Peyer's patch (tissue), 4 donors: ENCODE results near the gene SMIM14. TPM values are rescaled to one million over a fixed set of nuclear protein-coding genes. Genes with fewer than 3 reads are reported as not detected.
"Not testable (repeated sequence)": the region's sequence is repeated elsewhere in the genome, so short reads cannot be mapped to it uniquely, and the experiment has no call there.

Experiments used
- DNase-seq, 3 donors: peaks; one replicate each; pipeline ENCODE4 v3.0.0-alpha.2; 2017 to 2019
- H3K27ac ChIP-seq, 4 donors: fragments of 200-600 bp; sonication (generic); one replicate each; pipeline ENCODE4 v1.5.1; 2016 to 2019
- H3K27me3 ChIP-seq, 2 donors: fragments of 200-600 bp; sonication (generic); one replicate each; pipeline ENCODE4 v1.5.1; 2019
- H3K36me3 ChIP-seq, 3 donors: fragments of 200-600 bp; sonication (generic); one replicate each; pipeline ENCODE4 v1.5.1; 2016 to 2019
- H3K4me1 ChIP-seq, 4 donors: fragments of 200-600 bp; sonication (generic); one replicate each; pipeline ENCODE4 v1.5.1; 2016 to 2019
- H3K4me3 ChIP-seq, 4 donors: fragments of 200-600 bp; sonication (generic); 1 replicate in 3 of 4; 2 replicates in 1 of 4; pipeline ENCODE4 v1.5.1; 2016 to 2019; ENCODE audit warnings: mild to moderate bottlenecking in 1 of 4
- H3K9me3 ChIP-seq, 4 donors: fragments of 200-600 bp; sonication (generic); one replicate each; pipeline ENCODE4 v1.5.1; 2016 to 2019; ENCODE audit warnings: mild to moderate bottlenecking in 1 of 4
- CTCF ChIP-seq, 6 experiments: fragments of 450-650 bp in 4 of 6; fragments of 200-600 bp in 2 of 6; sonication (generic) in 1 of 6; IDR thresholded peaks; one replicate each; pipeline ENCODE4 v1.5.1; 2017 to 2019; ENCODE audit warnings: antibody characterized with exemption in 6 of 6, mild to moderate bottlenecking in 3 of 6, moderate library complexity in 1 of 6
- POLR2A ChIP-seq, 2 donors: fragments of 450-650 bp; IDR thresholded peaks; one replicate each; pipeline ENCODE4 v1.5.1; 2017; ENCODE audit warnings: antibody characterized with exemption in 2 of 2, mild to moderate bottlenecking in 2 of 2, moderate library complexity in 2 of 2
- total RNA-seq, 4 donors: library from RNA; depleted of rRNA; stranded (reverse); fragments of >200 nt; gene quantifications; one replicate each; pipeline ENCODE4 v1.1.0, GENCODE V29; 2016

The SMIM14 gene
- total RNA-seq, 4 donors from 2014 or later, result 27.7 to 49.6 (median 39.8) TPM

- Histone ChIP-seq H3K9me3 (no peaks in the 10 kb centered on the region), H3K4me3 (no peak overlapping the region), H3K36me3 (peaks cover 0 to 1% (median 0%) of the 10 kb centered on the region in 3 donors), H3K27ac (no peak overlapping the region), H3K4me1 (peaks cover 0 to 4% (median 0%) of the 10 kb centered on the region in 4 donors), H3K27me3 (no peaks in the 10 kb centered on the region)
- TF ChIP-seq CTCF (IDR thresholded peaks at IDR 0.05) (no peak), POLR2A (IDR thresholded peaks at IDR 0.05) (no peak)
- no peak for DNase-seq
These were observed 90.1 kb downstream of the SMIM14 start for GRCh38 chr4:39548425-39549067.

- Histone ChIP-seq H3K9me3 (no peaks in the 10 kb centered on the region), H3K27ac (peak overlapping the region in 2 of 4 donors; percentile 42 to 58), H3K4me1 (peaks cover 0 to 15% (median 0%) of the 10 kb centered on the region in 4 donors), H3K27me3 (no peaks in the 10 kb centered on the region), H3K4me3 (no peak overlapping the region), H3K36me3 (no peaks in the 10 kb centered on the region)
- TF ChIP-seq CTCF (IDR thresholded peaks at IDR 0.05), result no peak
- no peak for TF ChIP-seq POLR2A (IDR thresholded peaks at IDR 0.05)
- no peak for DNase-seq
These were observed 93.9 kb downstream of the SMIM14 start for GRCh38 chr4:39544580-39545315.

GRCh38 chr4:39544080-39544479, 94.6 kb downstream of the SMIM14 start:
- not testable (repeated sequence) for H3K4me3 ChIP-seq, H3K9me3 ChIP-seq, H3K36me3 ChIP-seq, H3K27me3 ChIP-seq
- DNase-seq, result peak in 1 of 3 donors; percentile 51
- Histone ChIP-seq H3K4me1 (peaks cover 0 to 15% (median 0%) of the 10 kb centered on the region in 4 donors), H3K27ac (peak overlapping the region in 2 of 4 donors; percentile 42 to 58)

- peak overlapping the region in 1 of 4 donors; percentile 28 for H3K27ac ChIP-seq
- DNase-seq, result no peak
- no peaks in the 10 kb centered on the region for H3K36me3 ChIP-seq
- TF ChIP-seq POLR2A (IDR thresholded peaks at IDR 0.05) (no peak), CTCF (IDR thresholded peaks at IDR 0.05) (no peak)
- no peaks in the 10 kb centered on the region for H3K27me3 ChIP-seq
- H3K4me3 ChIP-seq, result no peak overlapping the region
- peaks cover 0 to 15% (median 0%) of the 10 kb centered on the region in 4 donors for H3K4me1 ChIP-seq
- no peaks in the 10 kb centered on the region for H3K9me3 ChIP-seq
These were observed 95.6 kb downstream of the SMIM14 start for GRCh38 chr4:39543034-39543433.

- Histone ChIP-seq H3K36me3 (no peaks in the 10 kb centered on the region), H3K27ac (peak overlapping the region in 1 of 4 donors; percentile 28), H3K9me3 (no peaks in the 10 kb centered on the region), H3K27me3 (no peaks in the 10 kb centered on the region), H3K4me3 (no peak overlapping the region), H3K4me1 (peaks cover 0 to 15% (median 0%) of the 10 kb centered on the region in 4 donors)
- DNase-seq, result no peak
- TF ChIP-seq CTCF (IDR thresholded peaks at IDR 0.05) (no peak), POLR2A (IDR thresholded peaks at IDR 0.05) (no peak)
These were observed 96.1 kb downstream of the SMIM14 start for GRCh38 chr4:39542611-39543012.

- Histone ChIP-seq H3K27ac (peak overlapping the region in 1 of 4 donors; percentile 28), H3K4me1 (peaks cover 0 to 15% (median 0%) of the 10 kb centered on the region in 4 donors), H3K27me3 (no peaks in the 10 kb centered on the region), H3K4me3 (no peak overlapping the region), H3K9me3 (no peaks in the 10 kb centered on the region), H3K36me3 (no peaks in the 10 kb centered on the region)
- TF ChIP-seq POLR2A (IDR thresholded peaks at IDR 0.05), result no peak
- no peak for TF ChIP-seq CTCF (IDR thresholded peaks at IDR 0.05)
- no peak for DNase-seq
These were observed 96.6 kb downstream of the SMIM14 start for GRCh38 chr4:39541987-39542610.
